Heart left ventricle (tissue), 16 donors: ENCODE measurements around the gene LITAFD. TPM values are rescaled to one million over a fixed set of nuclear protein-coding genes. Genes with fewer than 3 reads are reported as not detected.

Source experiments
- ATAC-seq, 4 donors: fragments of 200-7000 bp; cut with Tn5 transposase; one replicate each; pipeline ENCODE4 v1.9.1; 2020 to 2022; ENCODE audit warnings: moderate library complexity in 4 of 4, mild to moderate bottlenecking in 3 of 4, moderate number of reproducible peaks in 1 of 4
- DNase-seq, 5 donors: peaks; one replicate each; pipeline ENCODE4 v3.0.0-alpha.2; 2020
- H3K27ac ChIP-seq, 12 donors: fragments of 200-600 bp; sonication (generic) in 4 of 12; one replicate each; pipeline versions ENCODE4 v1.5.0 to v1.8.0; 2016 to 2022; ENCODE audit warnings: mild to moderate bottlenecking in 2 of 12
- H3K27me3 ChIP-seq, 9 donors: fragments of 200-600 bp; sonication (generic) in 2 of 9; one replicate each; pipeline versions ENCODE4 v1.5.1 to v1.8.0; 2016 to 2022; ENCODE audit warnings: mild to moderate bottlenecking in 3 of 9
- H3K36me3 ChIP-seq, 9 donors: fragments of 200-600 bp; sonication (generic) in 2 of 9; one replicate each; pipeline versions ENCODE4 v1.5.0 to v1.8.0; 2018 to 2022; ENCODE audit warnings: mild to moderate bottlenecking in 2 of 9
- H3K4me1 ChIP-seq, 12 donors: fragments of 200-600 bp; sonication (generic) in 4 of 12; one replicate each; pipeline versions ENCODE4 v1.5.0 to v1.8.0; 2016 to 2022; ENCODE audit warnings: mild to moderate bottlenecking in 3 of 12
- H3K4me3 ChIP-seq, 12 donors: fragments of 200-600 bp; sonication (generic) in 4 of 12; one replicate each; pipeline versions ENCODE4 v1.5.0 to v1.8.0; 2017 to 2022; ENCODE audit warnings: mild to moderate bottlenecking in 9 of 12, moderate library complexity in 4 of 12
- H3K9me3 ChIP-seq, 12 donors: fragments of 200-600 bp; sonication (generic) in 4 of 12; one replicate each; pipeline versions ENCODE4 v1.5.0 to v1.8.0; 2016 to 2022; ENCODE audit warnings: mild to moderate bottlenecking in 1 of 12
- CTCF ChIP-seq, 12 donors: fragments of 200-600 bp; sonication (generic) in 4 of 12; IDR thresholded peaks; one replicate each; pipeline versions ENCODE4 v1.5.0 to v1.8.0; 2018 to 2022; ENCODE audit warnings: antibody characterized with exemption in 12 of 12, mild to moderate bottlenecking in 5 of 12
- POLR2A ChIP-seq, 2 donors: fragments of 450-650 bp; IDR thresholded peaks; one replicate each; pipeline ENCODE4 v1.6.1; 2017; ENCODE audit warnings: antibody characterized with exemption in 2 of 2, mild to moderate bottlenecking in 2 of 2, moderate library complexity in 2 of 2
- WGBS, 4 donors: extraction: QIAGEN DNeasy Blood & Tissue Kit in 2 of 4; methylation state at CpG; one replicate each; pipeline versions ENCODE4 v1.1.5 to v1.1.7; 2013 to 2018; 5-methylcytosine and 5-hydroxymethylcytosine counted together
- intact Hi-C, 10 donors: fragments of 100-400 bp; cut with DNase I; formaldehyde crosslinking; loops; one replicate each; pipeline versions ENCODE4 v1.11.1 to v1.14.2; 2022
- polyA plus RNA-seq, 2 donors: library from polyadenylated mRNA; stranded (reverse); fragments of 200-250 nt; gene quantifications; one replicate each; pipeline ENCODE4 v1.2.3, GENCODE V29; 2013
- total RNA-seq, 9 donors: library from RNA; depleted of rRNA in 2 of 9; stranded (reverse); fragments of >200 nt in 2 of 9; fragmentation: NEBNext Ultra II Directional in 3 of 9; extraction: Animal tissue kit (Norgen Biotek cat#: 25700) in 3 of 9; gene quantifications; one replicate each; pipeline versions ENCODE4 v1.1.0 to v1.2.4, GENCODE V29; 2016 to 2023
- donor health status: ischemic (EF 13 %, LVEDD 7.1; RV severe dilation, severe dysfunction).
- donor health status: healthy with polysubstance abuse.
- donor health status: DM: no; HTN: yes; CAD: no.
- donor health status: DM: no; HTN: no; CAD: no.
- donor health status: ischemic (EF 25% LVEDD 6.9; RV normal size, moderate dysfunction).
- donor health status: ischemic (EF 25% LVEDD 5.7; RV mildly dilated, moderate dysfunction).
- donor health status: healthy.
- donor health status: DM: yes; HTN: yes; CAD: no.
- donor health status: ischemic (EF 35%, LVEDD 5.7; RV mildly dilated, moderate dysfunction).
- donor health status: nonischemic (EF 11% LVEDD 7.7; RV severe dilation, severe dysfunction).
- donor health status: DM: yes; HTN: yes; CAD: no.
- donor health status: PGD.
- donor health status: ischemic (EF 29% LVEDD 5.4; RV normal size, mild dysfunction).
- donor health status: nonischemic (EF 23%, LVEDD 6.1; RV moderate dilation, normal function).

LITAFD gene
- total and polyA plus RNA-seq, 11 donors: not detected

GRCh38 chr16:8894736-8895334 lies 12.7 kb downstream of the LITAFD start:
- Histone ChIP-seq H3K36me3 (peaks cover 5 to 100% (median 94%) of the 10 kb centered on the region in 9 donors), H3K4me3 (no peak overlapping the region), H3K27me3 (no peaks in the 10 kb centered on the region), H3K9me3 (no peaks in the 10 kb centered on the region), H3K27ac (no peak overlapping the region), H3K4me1 (peaks cover 0 to 9% (median 1%) of the 10 kb centered on the region in 12 donors)
- DNase-seq (no peak), ATAC-seq (no peak)
- WGBS, 4 donors: 93 to 95% (median 95%) methylated on average over 13 to 21 of the region's 21 CpGs
- TF ChIP-seq POLR2A (IDR thresholded peaks at IDR 0.05) (no peak), CTCF (IDR thresholded peaks at IDR 0.05) (no peak)
- intact Hi-C loops: no loop called here

- intact Hi-C loops: loop anchor here in 1 of 10 donors (1.0 kb wide), 1 partner anchor 20 kb away; no protein-coding TSS in a partner anchor
- Histone ChIP-seq H3K36me3 (peaks cover 8 to 100% (median 100%) of the 10 kb centered on the region in 9 donors), H3K4me3 (no peak overlapping the region), H3K27me3 (no peaks in the 10 kb centered on the region), H3K4me1 (peaks cover 0 to 4% (median 0%) of the 10 kb centered on the region in 12 donors), H3K9me3 (no peaks in the 10 kb centered on the region), H3K27ac (no peak overlapping the region)
- no peak for ATAC-seq
- DNase-seq: no peak
- 90 to 98% (median 95%) methylated on average over 3 of the region's 3 CpGs for WGBS, 4 donors
- no peak for TF ChIP-seq CTCF (IDR thresholded peaks at IDR 0.05)
- TF ChIP-seq POLR2A (IDR thresholded peaks at IDR 0.05): no peak
Measured at GRCh38 chr16:8898660-8899318, 16.6 kb downstream of the LITAFD start.

GRCh38 chr16:8899709-8900317 lies 17.7 kb downstream of the LITAFD start:
- DNase-seq: no peak
- ATAC-seq: no peak
- WGBS, 4 donors: 88 to 89% (median 88%) methylated on average over 9 of the region's 9 CpGs
- Histone ChIP-seq H3K27ac (no peak overlapping the region), H3K27me3 (no peaks in the 10 kb centered on the region), H3K36me3 (peaks cover 3 to 100% (median 100%) of the 10 kb centered on the region in 9 donors), H3K9me3 (no peaks in the 10 kb centered on the region), H3K4me1 (no peaks in the 10 kb centered on the region), H3K4me3 (no peak overlapping the region)
- no peak for TF ChIP-seq POLR2A (IDR thresholded peaks at IDR 0.05)
- no peak for TF ChIP-seq CTCF (IDR thresholded peaks at IDR 0.05)
- intact Hi-C loops: loop anchor here in 4 of 10 donors (10.0 kb wide), 1 partner anchor 105 kb away; no protein-coding TSS in a partner anchor

GRCh38 chr16:8900343-8900742 lies 18.2 kb downstream of the LITAFD start:
- intact Hi-C loops: loop anchor here in 4 of 10 donors (10.0 kb wide), 1 partner anchor 104 kb away; no protein-coding TSS in a partner anchor
- TF ChIP-seq CTCF (IDR thresholded peaks at IDR 0.05) (no peak), POLR2A (IDR thresholded peaks at IDR 0.05) (no peak)
- ATAC-seq (no peak), DNase-seq (no peak)
- Histone ChIP-seq H3K4me1 (no peaks in the 10 kb centered on the region), H3K27me3 (no peaks in the 10 kb centered on the region), H3K4me3 (no peak overlapping the region), H3K9me3 (no peaks in the 10 kb centered on the region), H3K27ac (no peak overlapping the region), H3K36me3 (peaks cover 3 to 100% (median 100%) of the 10 kb centered on the region in 9 donors)
- WGBS, 4 donors: 77 to 87% (median 80%) methylated on average over 5 of the region's 5 CpGs
